Endometrium (tissue), 2 donors: ENCODE measurements around the gene SH2D2A.

Experiments
- FAIRE-seq: peaks from 2 replicates; lab custom pipeline; 2012; peaks lifted over from hg19 to GRCh38; lab: Jason Lieb, UNC
- donor health status: control.
- donor health status: control.

Gene SH2D2A

GRCh38 chr1:156803086-156803851, 13.4 kb downstream of the SH2D2A start:
- no peak for FAIRE-seq

DNA sequence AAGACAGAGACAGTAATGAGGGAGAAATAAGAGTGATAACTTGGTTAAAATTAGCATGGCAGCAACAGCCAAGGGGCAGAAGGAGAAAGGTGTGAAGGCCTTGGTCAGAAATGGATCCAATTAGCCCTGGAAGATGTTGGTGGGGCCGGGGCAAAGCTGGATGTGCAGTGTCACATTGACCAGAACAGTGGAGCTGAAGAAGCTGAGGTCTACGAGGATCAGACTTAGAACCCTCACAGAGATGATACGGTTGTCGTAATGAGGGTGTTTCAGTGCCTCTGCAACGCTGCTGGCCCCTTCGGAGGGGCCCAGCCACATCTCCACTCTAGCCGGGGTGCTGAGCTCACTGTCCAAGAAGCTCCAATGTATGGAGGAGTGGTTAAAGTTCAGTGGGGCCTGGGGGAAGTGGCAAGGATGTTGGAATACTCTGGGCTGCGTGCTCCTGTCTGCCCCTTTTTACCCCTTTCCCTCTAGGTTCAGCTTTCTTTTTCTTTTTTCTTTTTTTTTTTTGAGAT, 14.2 kb downstream of the SH2D2A start:
- FAIRE-seq, result no peak

DNA sequence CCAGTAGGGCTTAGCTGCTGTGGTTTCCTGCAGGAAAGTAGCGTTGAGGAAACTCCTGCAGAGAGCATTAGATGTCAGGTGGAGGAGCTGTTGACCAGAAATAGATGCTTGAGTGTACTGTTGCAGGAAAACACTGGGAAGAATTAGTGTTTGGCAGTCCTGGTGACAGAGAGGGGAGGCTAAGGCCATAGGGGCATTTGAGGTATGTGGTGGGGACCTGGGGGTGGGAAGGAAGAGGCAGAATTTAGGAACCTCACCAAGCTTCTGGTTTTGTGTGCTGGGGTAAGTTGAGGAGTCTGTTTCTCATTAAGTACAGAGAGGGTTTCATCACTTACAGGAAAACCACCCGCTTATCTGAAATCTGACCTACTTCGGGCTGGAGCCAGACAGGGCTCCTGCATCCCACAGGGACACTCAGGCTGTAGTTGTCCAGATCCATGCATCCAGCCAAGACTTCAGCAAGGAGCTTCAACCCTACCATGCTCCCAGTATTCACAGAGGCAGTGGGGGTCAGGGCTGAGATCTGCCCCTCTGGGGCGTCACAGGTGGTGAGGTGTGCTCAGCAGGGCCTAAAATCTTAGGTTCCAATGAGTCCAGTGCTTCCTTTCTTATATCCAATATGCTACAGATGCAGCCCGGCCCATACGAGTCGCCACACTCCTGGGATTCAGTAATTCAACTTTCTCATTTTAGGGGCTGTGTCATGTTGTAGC, 15.1 kb downstream of the SH2D2A start:
- no peak for FAIRE-seq

DNA sequence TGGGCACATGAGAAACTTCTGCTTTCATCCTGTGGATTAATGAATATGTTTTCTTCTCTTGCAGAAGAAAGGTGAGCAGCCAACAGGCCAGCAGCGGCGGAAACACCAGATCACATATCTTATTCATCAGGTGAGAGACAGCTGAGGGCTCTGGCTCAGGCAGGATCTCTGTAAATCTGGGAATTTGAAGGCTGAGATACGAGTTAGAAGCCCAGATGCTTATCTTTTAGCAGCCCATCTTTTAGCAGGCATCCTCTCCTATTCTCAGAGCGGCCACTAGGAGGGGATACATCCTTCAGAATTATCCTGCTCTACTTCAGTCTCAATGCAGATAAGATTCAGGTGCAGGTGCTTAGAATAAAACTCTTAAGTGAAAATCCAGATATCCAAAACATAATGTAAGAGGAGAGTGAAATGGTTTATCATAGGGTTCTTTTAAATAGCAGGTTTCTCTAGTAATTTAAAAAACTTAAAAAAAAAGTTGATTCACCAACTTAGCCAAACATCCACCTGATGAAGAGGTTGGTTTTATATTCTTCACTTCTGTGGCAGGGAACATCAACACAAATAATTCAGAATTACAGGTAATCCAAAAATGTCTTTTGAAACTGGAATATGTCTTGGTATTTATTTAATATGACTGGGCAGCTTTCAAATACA, 19.3 kb downstream of the SH2D2A start:
- no peak for FAIRE-seq

- FAIRE-seq, result no peak
Measured at GRCh38 chr1:156796340-156797097, 20.1 kb downstream of the SH2D2A start.

DNA sequence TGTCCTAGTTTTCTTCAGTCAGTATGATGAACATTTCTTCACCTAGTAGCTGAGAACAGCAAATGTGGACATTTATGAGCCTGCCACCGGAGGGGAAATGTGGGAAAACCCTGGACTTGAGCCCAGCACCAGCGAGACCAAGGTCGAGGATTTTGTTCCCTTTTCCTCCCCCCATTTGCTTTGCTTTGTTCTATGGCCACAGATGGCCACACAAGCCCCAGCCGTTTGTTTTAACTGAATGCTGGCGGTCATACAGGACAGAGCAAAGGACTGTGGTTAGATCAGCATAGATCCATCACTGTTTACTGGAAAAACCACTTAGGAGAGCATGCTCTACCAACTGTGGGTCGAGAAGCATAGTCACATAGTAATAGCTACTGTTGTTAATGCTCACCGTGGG, 20.9 kb downstream of the SH2D2A start:
- no peak for FAIRE-seq

GRCh38 chr1:156795374-156795733, 21.3 kb downstream of the SH2D2A start:
- no peak for FAIRE-seq

GRCh38 chr1:156794506-156795373, 21.9 kb downstream of the SH2D2A start:
- no peak for FAIRE-seq

DNA sequence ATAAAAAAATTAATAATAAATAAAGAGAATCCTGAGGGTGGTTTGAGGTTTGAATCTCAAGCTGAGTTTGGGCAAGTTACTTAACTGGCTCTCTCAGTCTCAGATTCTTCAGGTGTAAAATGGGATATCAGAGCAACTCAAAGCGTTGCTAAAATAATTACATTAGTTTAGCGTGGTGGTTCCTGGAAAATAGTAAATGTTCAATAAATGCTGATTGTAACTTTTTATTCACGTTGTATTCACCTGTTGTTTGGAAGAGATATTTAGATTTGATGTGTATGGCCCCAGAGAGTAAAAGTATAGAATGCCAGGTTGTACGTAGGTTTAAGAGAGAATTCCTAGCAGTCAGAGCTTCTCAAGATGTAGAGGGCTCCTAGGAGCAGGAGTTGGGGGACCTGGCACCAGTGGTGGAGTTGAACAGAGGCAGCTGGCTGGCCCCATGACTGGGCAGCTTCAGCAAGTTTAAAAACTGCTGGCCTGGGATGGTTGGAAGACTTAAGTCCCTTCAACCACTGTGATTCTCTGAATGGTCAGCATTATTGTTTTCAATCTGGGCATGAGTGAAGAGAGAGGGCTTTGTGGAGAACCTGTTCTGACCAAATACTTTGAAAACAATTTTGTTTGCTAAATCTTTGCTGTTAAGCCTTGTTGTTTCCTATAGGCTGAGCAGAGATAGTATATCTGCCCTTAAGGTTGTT, 26.9 kb downstream of the SH2D2A start:
- no peak for FAIRE-seq

DNA sequence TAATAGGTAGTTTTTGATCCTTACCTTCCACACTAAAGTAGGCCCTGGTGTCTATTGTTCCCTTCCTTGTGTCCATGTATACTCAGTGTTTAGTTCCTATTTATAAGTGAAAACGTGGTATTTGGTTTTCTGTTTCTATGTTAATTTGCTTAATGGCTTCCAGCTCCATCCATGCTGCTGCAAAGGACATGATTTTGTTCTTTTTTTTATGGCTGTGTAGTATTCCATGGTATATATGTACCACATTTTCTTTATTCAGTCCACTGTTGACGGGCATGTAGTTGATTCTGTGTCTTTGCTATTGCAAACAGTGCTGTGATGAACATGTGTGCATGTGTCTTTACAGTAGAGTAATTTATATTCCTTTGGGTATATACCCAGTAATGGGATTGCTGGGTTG, 28.5 kb downstream of the SH2D2A start:
- FAIRE-seq, result no peak

GRCh38 chr1:156786640-156787039, 30.0 kb downstream of the SH2D2A start:
- FAIRE-seq, result no peak

DNA sequence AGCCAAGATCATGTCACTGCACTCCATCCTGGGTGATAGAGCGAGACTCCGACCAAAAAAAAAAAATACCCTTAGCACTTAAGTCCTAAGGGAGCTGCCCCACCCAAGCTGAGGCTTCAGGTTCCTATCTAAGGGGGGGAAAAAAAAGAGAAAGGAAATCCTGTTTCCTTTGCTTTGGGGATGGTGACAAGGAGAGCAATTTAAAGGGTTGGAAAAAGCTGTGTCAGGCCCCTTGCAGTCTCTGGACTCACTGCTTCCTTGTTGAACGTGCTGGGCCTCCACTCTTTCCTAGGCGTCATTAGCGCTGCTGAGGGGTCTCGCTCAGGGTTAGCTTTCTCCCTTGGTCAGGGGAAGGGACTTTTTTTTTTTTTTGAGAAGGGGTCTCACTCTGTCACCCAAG, 31.2 kb downstream of the SH2D2A start:
- no peak for FAIRE-seq

DNA sequence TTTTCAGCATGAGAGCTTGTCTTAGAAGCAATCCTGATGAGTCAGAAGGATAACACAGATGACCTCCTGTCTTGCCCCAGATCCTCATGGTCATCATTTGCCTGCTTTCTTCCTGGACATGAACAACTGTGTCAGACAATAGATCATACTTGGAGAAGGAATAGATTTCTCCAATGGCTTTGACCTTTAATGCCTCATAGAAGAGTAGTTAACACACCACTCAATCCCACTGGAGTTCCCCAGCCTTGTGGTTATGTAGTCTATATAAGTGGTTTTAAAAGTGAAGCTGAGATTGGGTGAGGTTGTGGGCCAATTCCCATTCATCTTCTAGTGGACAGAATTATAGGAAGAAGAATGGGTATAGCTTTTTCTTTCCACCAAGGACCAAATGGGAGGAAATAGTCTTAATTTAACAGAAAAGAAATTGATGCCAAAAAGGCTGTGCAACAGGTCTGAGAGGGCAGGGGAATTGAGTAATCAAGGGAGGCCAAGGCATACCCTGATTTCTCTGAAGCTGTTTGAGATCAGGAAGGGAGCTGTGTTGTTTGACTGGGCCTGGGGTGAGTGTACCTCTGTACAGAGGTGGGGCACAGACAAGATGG, 35.0 kb downstream of the SH2D2A start:
- no peak for FAIRE-seq

- no peak for FAIRE-seq
Measured at GRCh38 chr1:156777573-156777972, 39.1 kb downstream of the SH2D2A start.

GRCh38 chr1:156776942-156777341, 39.7 kb downstream of the SH2D2A start:
- FAIRE-seq, result no peak

- FAIRE-seq, result no peak
Measured at GRCh38 chr1:156775799-156776198, 40.8 kb downstream of the SH2D2A start.

DNA sequence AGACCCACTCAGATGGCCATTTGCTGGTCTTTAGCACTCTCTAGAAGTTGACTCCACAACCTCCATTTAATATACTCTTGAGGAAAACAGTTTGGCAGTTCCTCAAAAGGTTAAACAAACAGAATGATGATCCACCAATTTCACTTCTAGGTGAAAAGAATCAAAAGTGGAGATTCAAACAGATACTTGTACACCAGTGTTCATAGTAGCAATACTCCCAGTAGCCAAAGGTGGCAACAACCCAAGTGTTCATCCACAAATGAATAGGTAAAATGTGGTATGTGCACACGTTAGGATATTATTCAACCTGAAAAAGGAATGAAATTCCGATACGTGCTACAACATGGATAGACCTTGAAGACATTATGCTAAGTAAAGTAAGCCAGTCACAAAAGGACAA, 43.0 kb downstream of the SH2D2A start:
- no peak for FAIRE-seq

DNA sequence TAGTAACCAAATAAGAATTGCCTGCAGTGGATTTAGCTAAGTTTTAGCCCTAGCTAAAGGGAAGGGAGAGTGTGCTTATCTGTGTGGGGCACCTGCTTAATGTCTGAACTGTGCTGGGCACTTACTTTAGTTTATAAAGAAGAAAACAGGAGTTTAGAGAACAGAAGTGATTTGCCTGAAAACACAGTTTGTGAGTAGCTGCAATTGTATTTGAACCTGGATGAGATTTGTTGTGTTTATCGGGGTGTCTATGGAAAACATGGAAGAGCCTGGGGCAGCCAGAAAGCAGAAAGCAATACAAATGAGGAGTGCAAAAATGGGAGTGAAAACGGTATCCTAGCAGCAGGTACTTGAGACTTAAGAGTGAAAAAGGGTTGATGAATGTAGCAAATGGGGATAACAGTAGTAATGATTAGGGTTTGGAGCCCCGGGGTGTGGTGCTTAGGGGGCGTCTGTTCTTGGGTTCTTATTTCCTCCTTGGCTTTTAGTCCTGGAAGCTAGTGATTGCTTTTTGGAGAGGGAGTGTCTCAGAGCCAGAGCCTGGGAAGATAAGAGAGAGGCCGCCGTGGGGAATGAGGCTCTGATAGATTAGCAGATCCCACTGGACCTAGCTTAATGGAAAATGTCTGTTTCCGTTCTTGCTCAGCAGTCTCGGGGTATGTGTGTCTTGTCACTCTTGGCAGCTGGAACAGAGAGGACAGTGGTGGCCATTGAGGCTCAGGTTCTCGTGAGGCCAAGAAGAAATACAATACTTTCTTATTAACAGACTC, 43.7 kb downstream of the SH2D2A start:
- no peak for FAIRE-seq

- FAIRE-seq, result no peak
Measured at GRCh38 chr1:156772222-156772621, 44.4 kb downstream of the SH2D2A start.
